Esophagus muscularis mucosa (tissue), 3 donors: ENCODE measurements around the gene HILPDA.

Experiments used
- POLR2A ChIP-seq: fragments of 450-650 bp; IDR thresholded peaks from one replicate; pipeline ENCODE4 v1.6.1; 2017; ENCODE audit warnings: antibody characterized with exemption, moderate library complexity, mild to moderate bottlenecking, low read depth
- TF ChIP-seq, protein P1 (sequence below), 3 experiments: fragments of 200-600 bp in 2 of 3; fragments of 450-650 bp in 1 of 3; sonication (generic) in 2 of 3; IDR thresholded peaks; one replicate each; pipeline ENCODE4 v1.5.1; 2017 to 2019; ENCODE audit warnings: antibody characterized with exemption in 3 of 3, mild to moderate bottlenecking in 2 of 3, moderate library complexity in 1 of 3

GRCh38 chr7:128442356-128442755 is 13.3 kb upstream of the HILPDA start:
- TF ChIP-seq, protein P1, sequence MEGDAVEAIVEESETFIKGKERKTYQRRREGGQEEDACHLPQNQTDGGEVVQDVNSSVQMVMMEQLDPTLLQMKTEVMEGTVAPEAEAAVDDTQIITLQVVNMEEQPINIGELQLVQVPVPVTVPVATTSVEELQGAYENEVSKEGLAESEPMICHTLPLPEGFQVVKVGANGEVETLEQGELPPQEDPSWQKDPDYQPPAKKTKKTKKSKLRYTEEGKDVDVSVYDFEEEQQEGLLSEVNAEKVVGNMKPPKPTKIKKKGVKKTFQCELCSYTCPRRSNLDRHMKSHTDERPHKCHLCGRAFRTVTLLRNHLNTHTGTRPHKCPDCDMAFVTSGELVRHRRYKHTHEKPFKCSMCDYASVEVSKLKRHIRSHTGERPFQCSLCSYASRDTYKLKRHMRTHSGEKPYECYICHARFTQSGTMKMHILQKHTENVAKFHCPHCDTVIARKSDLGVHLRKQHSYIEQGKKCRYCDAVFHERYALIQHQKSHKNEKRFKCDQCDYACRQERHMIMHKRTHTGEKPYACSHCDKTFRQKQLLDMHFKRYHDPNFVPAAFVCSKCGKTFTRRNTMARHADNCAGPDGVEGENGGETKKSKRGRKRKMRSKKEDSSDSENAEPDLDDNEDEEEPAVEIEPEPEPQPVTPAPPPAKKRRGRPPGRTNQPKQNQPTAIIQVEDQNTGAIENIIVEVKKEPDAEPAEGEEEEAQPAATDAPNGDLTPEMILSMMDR (IDR thresholded peaks at IDR 0.05) = no peak
- no peak for TF ChIP-seq POLR2A
